HepG2 (cell line): Measurements from ENCODE around the gene MVP. TPM values are rescaled to one million over a fixed set of nuclear protein-coding genes. Genes with fewer than 3 reads are reported as not detected.

Source experiments
- ASH2L ChIP-seq: fragments of 300-600, 200-600 bp; sonication (generic); IDR thresholded peaks from 2 replicates; pipeline ENCODE4 v1.7.0; 2017; ENCODE audit warnings: low read depth, mild to moderate bottlenecking, moderate library complexity, mixed read lengths, low read length; ENCODE audit not compliant: insufficient read length
- ATM ChIP-seq: fragments of 450-650 bp; IDR thresholded peaks from 2 replicates; pipeline ENCODE4 v1.7.1; 2017; ENCODE audit warnings: mild to moderate bottlenecking, borderline replicate concordance
- BCL6 ChIP-seq: IDR thresholded peaks from 2 replicates; pipeline ENCODE4 v1.6.1; 2016; ENCODE audit warnings: missing genetic modification reagents, missing compliant biosample characterization
- CEBPG ChIP-seq: IDR thresholded peaks from 2 replicates; pipeline ENCODE4 v1.6.1; 2016
- ERF ChIP-seq: IDR thresholded peaks from 2 replicates; pipeline ENCODE4 v1.6.1; 2018; ENCODE audit warnings: missing biosample characterization, missing genetic modification reagents
- EZH2 ChIP-seq: conservative IDR thresholded peaks from 2 replicates; pipeline ENCODE4 v1.6.1; 2012; ENCODE audit warnings: mild to moderate bottlenecking, low read depth, low read length, moderate library complexity
- FOXA3 ChIP-seq: IDR thresholded peaks from 2 replicates; pipeline ENCODE4 v1.6.1; 2016; ENCODE audit warnings: missing genetic modification reagents, missing compliant biosample characterization
- JARID2 ChIP-seq: sonication (generic); formaldehyde crosslinking; IDR thresholded peaks from 2 replicates; pipeline ENCODE4 v1.8.1; 2023; ENCODE audit warnings: missing genetic modification reagents, inconsistent platforms; ENCODE audit not compliant: insufficient replicate concordance
- KDM6A ChIP-seq: IDR thresholded peaks from 2 replicates; pipeline ENCODE4 v1.6.1; 2016; ENCODE audit warnings: low read depth
- MAFK ChIP-seq, 2 experiments: IDR thresholded peaks in 1 of 2; conservative IDR thresholded peaks in 1 of 2; 2 replicates each; pipeline ENCODE4 v1.6.1; 2011; ENCODE audit warnings: improper control_type of control experiment in 2 of 2, low read length in 2 of 2
- MTA1 ChIP-seq: sonication (generic); formaldehyde crosslinking; IDR thresholded peaks from 2 replicates; pipeline ENCODE4 v1.4.0; 2020; ENCODE audit warnings: missing genetic modification reagents, mild to moderate bottlenecking, borderline replicate concordance
- ONECUT2 ChIP-seq: sonication (generic); formaldehyde crosslinking; IDR thresholded peaks from 2 replicates; pipeline ENCODE4 v1.4.0; 2020; ENCODE audit warnings: missing genetic modification reagents
- RCOR2 ChIP-seq: IDR thresholded peaks from 2 replicates; pipeline ENCODE4 v1.6.1; 2016; ENCODE audit warnings: missing biosample characterization, missing genetic modification reagents
- TAF1 ChIP-seq: sonication (generic); formaldehyde crosslinking; IDR thresholded peaks from 2 replicates; pipeline ENCODE4 v1.4.0; 2020; ENCODE audit warnings: missing genetic modification reagents
- TP53 ChIP-seq: sonication (generic); formaldehyde crosslinking; conservative IDR thresholded peaks from 2 replicates; pipeline ENCODE4 v1.4.0; 2020; ENCODE audit warnings: missing genetic modification reagents
- ZC3H13 ChIP-seq: sonication (generic); formaldehyde crosslinking; IDR thresholded peaks from 2 replicates; pipeline ENCODE4 v1.8.1; 2023; ENCODE audit warnings: mild to moderate bottlenecking, missing genetic modification reagents, moderate library complexity
- ZFP90 ChIP-seq: sonication (generic); formaldehyde crosslinking; IDR thresholded peaks from 2 replicates; pipeline ENCODE4 v1.8.0; 2022; ENCODE audit warnings: missing genetic modification reagents, mild to moderate bottlenecking, inconsistent platforms, borderline replicate concordance
- ZFX ChIP-seq: sonication (generic); formaldehyde crosslinking; IDR thresholded peaks from 2 replicates; pipeline ENCODE4 v1.4.0; 2020; ENCODE audit warnings: mild to moderate bottlenecking, low read depth, missing genetic modification reagents, moderate library complexity
- ZNF678 ChIP-seq: sonication (generic); formaldehyde crosslinking; IDR thresholded peaks from 2 replicates; pipeline ENCODE4 v1.4.0; 2020; ENCODE audit warnings: mild to moderate bottlenecking, missing genetic modification reagents
- ZNF746 ChIP-seq: sonication (generic); formaldehyde crosslinking; IDR thresholded peaks from 2 replicates; pipeline ENCODE4 v1.8.0; 2022; ENCODE audit warnings: mild to moderate bottlenecking, missing genetic modification reagents
- ZNF782 ChIP-seq: sonication (generic); formaldehyde crosslinking; IDR thresholded peaks from 2 replicates; pipeline ENCODE4 v1.4.0; 2020; ENCODE audit warnings: missing genetic modification reagents, mild to moderate bottlenecking, borderline replicate concordance
- ZSCAN12 ChIP-seq: sonication (generic); formaldehyde crosslinking; IDR thresholded peaks from 2 replicates; pipeline ENCODE4 v1.9.0; 2021; ENCODE audit warnings: mild to moderate bottlenecking, missing genetic modification reagents
- polyA plus RNA-seq, 8 experiments: library from polyadenylated mRNA; depleted of rRNA in 3 of 8; stranded (reverse) in 7 of 8; unstranded in 1 of 8; fragments of >200 nt; fragmentation: Illumina TruSeq in 4 of 8; extraction: Trizol in 4 of 8; gene quantifications; 2 replicates each; pipeline versions ENCODE4 v1.2.1 to v1.2.3, GENCODE V29; 2011 to 2016; ENCODE audit warnings: low read depth in 4 of 8, missing spikeins in 1 of 8, mixed read lengths in 1 of 8; ENCODE audit not compliant: insufficient read depth in 1 of 8
- total RNA-seq, 5 experiments: library from RNA; depleted of rRNA; stranded (reverse); fragments of >200 nt; fragmentation: Illumina TruSeq; extraction: Trizol; gene quantifications; 2 replicates each; pipeline ENCODE4 v1.2.3, GENCODE V29; 2016; ENCODE audit warnings: low read depth in 1 of 5
- TF ChIP-seq, protein P1 (sequence below): sonication (generic); formaldehyde crosslinking; IDR thresholded peaks from 2 replicates; pipeline ENCODE4; 2020; ENCODE audit warnings: missing genetic modification reagents, mild to moderate bottlenecking, borderline replicate concordance
- TF ChIP-seq, protein P2 (sequence below): sonication (generic); formaldehyde crosslinking; IDR thresholded peaks from 2 replicates; pipeline ENCODE4 v1.8.0; 2022; ENCODE audit warnings: missing genetic modification reagents, mild to moderate bottlenecking, borderline replicate concordance
- TF ChIP-seq, protein P3 (sequence below): sonication (generic); formaldehyde crosslinking; IDR thresholded peaks from 2 replicates; pipeline ENCODE4 v1.5.0; 2020; ENCODE audit warnings: missing genetic modification reagents
- TF ChIP-seq, protein P4 (sequence below): sonication (generic); formaldehyde crosslinking; IDR thresholded peaks from 2 replicates; pipeline ENCODE4 v1.4.0; 2020; ENCODE audit warnings: mild to moderate bottlenecking, missing genetic modification reagents

Gene MVP
- total and polyA plus RNA-seq, 2 of the 13 experiments (the other 11 are each of a cell fraction or from before 2014, with no cell fraction given): 22.9 to 43.5 TPM

DNA sequence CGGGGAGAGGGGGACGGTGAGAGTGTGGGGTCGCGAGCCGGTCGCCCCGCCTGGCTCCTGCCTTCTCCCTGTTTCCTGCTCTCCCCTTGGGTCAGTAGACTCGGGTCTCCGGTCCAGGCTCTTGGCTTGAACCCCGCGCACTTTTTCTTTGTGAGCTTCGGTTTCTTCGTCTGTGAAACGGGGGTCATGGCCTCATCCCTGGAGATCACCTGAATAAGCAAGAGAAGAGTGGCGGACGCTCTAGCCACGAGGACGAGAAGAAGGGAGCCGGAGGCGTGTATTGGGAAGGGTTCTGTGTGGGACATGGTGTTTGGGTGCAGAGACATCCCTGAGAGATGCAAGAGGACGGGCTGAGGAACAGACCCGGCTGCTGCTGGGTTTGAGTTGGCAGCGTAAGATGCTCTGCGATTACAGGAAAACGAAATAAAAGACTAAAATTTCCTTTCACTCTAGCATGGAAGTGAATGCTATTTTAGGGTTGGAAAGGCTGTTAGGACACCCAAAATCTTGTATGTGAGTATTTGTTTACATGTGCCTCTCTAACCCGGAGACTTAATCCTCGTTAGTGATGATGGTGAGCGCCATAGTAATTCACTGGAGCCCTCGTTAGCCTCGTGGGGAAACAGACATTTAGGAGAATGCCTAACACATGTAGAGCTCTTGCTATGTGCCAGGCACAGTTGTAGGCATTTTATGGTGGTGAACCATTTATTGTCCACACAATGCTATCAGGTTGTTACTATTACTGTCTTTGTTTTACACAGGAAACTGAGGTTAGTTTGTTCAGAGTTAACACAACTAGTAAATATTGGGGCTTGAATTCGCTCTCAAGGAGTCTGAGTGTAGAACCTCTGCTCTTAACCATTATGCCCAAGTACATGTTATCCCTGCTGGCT is 29.1 kb upstream of the MVP start (continued):
- TF ChIP-seq, protein P1, sequence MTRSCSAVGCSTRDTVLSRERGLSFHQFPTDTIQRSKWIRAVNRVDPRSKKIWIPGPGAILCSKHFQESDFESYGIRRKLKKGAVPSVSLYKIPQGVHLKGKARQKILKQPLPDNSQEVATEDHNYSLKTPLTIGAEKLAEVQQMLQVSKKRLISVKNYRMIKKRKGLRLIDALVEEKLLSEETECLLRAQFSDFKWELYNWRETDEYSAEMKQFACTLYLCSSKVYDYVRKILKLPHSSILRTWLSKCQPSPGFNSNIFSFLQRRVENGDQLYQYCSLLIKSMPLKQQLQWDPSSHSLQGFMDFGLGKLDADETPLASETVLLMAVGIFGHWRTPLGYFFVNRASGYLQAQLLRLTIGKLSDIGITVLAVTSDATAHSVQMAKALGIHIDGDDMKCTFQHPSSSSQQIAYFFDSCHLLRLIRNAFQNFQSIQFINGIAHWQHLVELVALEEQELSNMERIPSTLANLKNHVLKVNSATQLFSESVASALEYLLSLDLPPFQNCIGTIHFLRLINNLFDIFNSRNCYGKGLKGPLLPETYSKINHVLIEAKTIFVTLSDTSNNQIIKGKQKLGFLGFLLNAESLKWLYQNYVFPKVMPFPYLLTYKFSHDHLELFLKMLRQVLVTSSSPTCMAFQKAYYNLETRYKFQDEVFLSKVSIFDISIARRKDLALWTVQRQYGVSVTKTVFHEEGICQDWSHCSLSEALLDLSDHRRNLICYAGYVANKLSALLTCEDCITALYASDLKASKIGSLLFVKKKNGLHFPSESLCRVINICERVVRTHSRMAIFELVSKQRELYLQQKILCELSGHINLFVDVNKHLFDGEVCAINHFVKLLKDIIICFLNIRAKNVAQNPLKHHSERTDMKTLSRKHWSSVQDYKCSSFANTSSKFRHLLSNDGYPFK (CRISPR knock-in tag): no peak
- TF ChIP-seq BCL6 (no peak), CEBPG (CRISPR knock-in tag) (no peak), RCOR2 (CRISPR knock-in tag) (no peak), TAF1 (no peak), TP53 (CRISPR knock-in tag) (no peak), JARID2 (CRISPR knock-in tag) (no peak), ZFX (CRISPR knock-in tag) (no peak), FOXA3 (CRISPR knock-in tag) (no peak), EZH2 (no peak), MTA1 (CRISPR knock-in tag) (no peak), ZNF678 (CRISPR knock-in tag) (no peak), ZC3H13 (no peak), ZNF782 (no peak), ONECUT2 (no peak), ZSCAN12 (no peak), ATM (no peak), ERF (0 out of 2 replicates have a peak, but pooled peaks have one; percentile 5), KDM6A (CRISPR knock-in tag) (no peak), MAFK (conservative IDR thresholded peaks at IDR 0.05 in 1 of 2, IDR thresholded peaks at IDR 0.05 in 1 of 2; ENCODE audit: low read length in 2 of 2) (no peak), ZNF746 (CRISPR knock-in tag) (no peak), ZFP90 (CRISPR knock-in tag) (no peak), ASH2L (peak; percentile 88)
- TF ChIP-seq, protein P2, sequence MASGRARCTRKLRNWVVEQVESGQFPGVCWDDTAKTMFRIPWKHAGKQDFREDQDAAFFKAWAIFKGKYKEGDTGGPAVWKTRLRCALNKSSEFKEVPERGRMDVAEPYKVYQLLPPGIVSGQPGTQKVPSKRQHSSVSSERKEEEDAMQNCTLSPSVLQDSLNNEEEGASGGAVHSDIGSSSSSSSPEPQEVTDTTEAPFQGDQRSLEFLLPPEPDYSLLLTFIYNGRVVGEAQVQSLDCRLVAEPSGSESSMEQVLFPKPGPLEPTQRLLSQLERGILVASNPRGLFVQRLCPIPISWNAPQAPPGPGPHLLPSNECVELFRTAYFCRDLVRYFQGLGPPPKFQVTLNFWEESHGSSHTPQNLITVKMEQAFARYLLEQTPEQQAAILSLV: no peak
- TF ChIP-seq, protein P3, sequence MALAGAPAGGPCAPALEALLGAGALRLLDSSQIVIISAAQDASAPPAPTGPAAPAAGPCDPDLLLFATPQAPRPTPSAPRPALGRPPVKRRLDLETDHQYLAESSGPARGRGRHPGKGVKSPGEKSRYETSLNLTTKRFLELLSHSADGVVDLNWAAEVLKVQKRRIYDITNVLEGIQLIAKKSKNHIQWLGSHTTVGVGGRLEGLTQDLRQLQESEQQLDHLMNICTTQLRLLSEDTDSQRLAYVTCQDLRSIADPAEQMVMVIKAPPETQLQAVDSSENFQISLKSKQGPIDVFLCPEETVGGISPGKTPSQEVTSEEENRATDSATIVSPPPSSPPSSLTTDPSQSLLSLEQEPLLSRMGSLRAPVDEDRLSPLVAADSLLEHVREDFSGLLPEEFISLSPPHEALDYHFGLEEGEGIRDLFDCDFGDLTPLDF (CRISPR knock-in tag): no peak
- TF ChIP-seq, protein P4, sequence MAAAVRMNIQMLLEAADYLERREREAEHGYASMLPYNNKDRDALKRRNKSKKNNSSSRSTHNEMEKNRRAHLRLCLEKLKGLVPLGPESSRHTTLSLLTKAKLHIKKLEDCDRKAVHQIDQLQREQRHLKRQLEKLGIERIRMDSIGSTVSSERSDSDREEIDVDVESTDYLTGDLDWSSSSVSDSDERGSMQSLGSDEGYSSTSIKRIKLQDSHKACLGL (CRISPR knock-in tag): no peak; the same call in 1 of the 2 replicates
